Measurements from ENCODE around the gene GGA3.
"Not testable (repeated sequence)": the region's sequence is repeated elsewhere in the genome, so short reads cannot be mapped to it uniquely, and the experiment has no call there.

Gene GGA3

GRCh38 chr17:75287221-75287620 lies 25.8 kb upstream of the GGA3 start:
- Histone ChIP-seq H3K4me2 (ENCODE audit: low read depth, low read length) (peak overlapping the region; percentile 84; the same call in 1 of the 2 replicates), H3F3A (ENCODE audit: insufficient read depth, low read length) (peaks cover 16% of the 10 kb centered on the region), H3K27me3 (replicated peaks; ENCODE audit: insufficient read depth, low read length) (no peaks in the 10 kb centered on the region), H3K9ac (ENCODE audit: low read length) (no peak overlapping the region), H3K79me2 (ENCODE audit: low read length) (peaks cover 48% of the 10 kb centered on the region), H3K27ac (ENCODE audit: low read length) (no peak overlapping the region), H3K9me2 (replicated peaks; ENCODE audit: insufficient read depth, low read length) (no peaks in the 10 kb centered on the region), H3K4me1 (ENCODE audit: low read length) (0 out of 2 replicates have a peak, but pooled peaks cover 5% of the 10 kb centered on the region), H4K20me1 (ENCODE audit: insufficient read depth, low read length) (no peaks in the 10 kb centered on the region), H3K9me3 (replicated peaks; ENCODE audit: insufficient read depth, low read length) (no peaks in the 10 kb centered on the region), H2AFZ (ENCODE audit: low read length) (no peak overlapping the region), H3K36me3 (replicated peaks; ENCODE audit: insufficient read depth, low read length) (peaks cover 11% of the 10 kb centered on the region; the same call in 1 of the 2 replicates), H3K4me3 (ENCODE audit: low read length) (no peak overlapping the region)
- DNase-seq: no peak
- TF ChIP-seq, protein P1, sequence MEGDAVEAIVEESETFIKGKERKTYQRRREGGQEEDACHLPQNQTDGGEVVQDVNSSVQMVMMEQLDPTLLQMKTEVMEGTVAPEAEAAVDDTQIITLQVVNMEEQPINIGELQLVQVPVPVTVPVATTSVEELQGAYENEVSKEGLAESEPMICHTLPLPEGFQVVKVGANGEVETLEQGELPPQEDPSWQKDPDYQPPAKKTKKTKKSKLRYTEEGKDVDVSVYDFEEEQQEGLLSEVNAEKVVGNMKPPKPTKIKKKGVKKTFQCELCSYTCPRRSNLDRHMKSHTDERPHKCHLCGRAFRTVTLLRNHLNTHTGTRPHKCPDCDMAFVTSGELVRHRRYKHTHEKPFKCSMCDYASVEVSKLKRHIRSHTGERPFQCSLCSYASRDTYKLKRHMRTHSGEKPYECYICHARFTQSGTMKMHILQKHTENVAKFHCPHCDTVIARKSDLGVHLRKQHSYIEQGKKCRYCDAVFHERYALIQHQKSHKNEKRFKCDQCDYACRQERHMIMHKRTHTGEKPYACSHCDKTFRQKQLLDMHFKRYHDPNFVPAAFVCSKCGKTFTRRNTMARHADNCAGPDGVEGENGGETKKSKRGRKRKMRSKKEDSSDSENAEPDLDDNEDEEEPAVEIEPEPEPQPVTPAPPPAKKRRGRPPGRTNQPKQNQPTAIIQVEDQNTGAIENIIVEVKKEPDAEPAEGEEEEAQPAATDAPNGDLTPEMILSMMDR (IDR thresholded peaks at IDR 0.05; ENCODE audit: low read length): no peak
- TF ChIP-seq EZH2phosphoT487 (IDR thresholded peaks at IDR 0.05; ENCODE audit: low read length) (no peak), EZH2 (optimal IDR thresholded peaks at IDR 0.05; ENCODE audit: low read depth, low read length) (no peak)

DNA sequence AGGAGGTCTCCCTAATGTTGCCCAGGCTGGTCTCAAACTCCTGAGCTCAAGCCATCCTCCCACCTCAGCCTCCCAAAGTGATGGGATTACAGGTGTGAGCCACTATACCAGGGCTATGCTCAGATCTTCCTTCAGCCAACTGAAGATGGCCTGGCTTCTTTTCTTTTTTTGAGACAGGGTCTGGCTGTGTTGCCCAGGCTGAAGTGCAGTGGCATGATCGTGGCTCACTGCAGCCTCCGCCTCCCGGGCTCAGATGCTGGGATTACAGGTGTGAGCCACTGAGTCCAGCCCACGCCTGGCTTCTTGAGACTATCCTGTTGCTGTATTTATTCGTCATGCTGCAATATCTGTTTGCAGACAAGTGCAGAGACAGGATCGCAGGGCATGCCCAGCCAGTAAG lies 23.7 kb upstream of the GGA3 start:
- H3K27me3 ChIP-seq (replicated peaks; ENCODE audit: insufficient read depth, low read length): no peaks in the 10 kb centered on the region
- no peak overlapping the region for H2AFZ ChIP-seq (ENCODE audit: low read length)
- no peak overlapping the region for H3K4me3 ChIP-seq (ENCODE audit: low read length)
- no peaks in the 10 kb centered on the region for H3K9me2 ChIP-seq (replicated peaks; ENCODE audit: insufficient read depth, low read length)
- H3K4me1 ChIP-seq (ENCODE audit: low read length): 0 out of 2 replicates have a peak, but pooled peaks cover 5% of the 10 kb centered on the region
- no peaks in the 10 kb centered on the region for H3K9me3 ChIP-seq (replicated peaks; ENCODE audit: insufficient read depth, low read length)
- H3K9ac ChIP-seq (ENCODE audit: low read length): no peak overlapping the region
- no peak overlapping the region for H3K4me2 ChIP-seq (ENCODE audit: low read depth, low read length)
- no peak for TF ChIP-seq EZH2phosphoT487 (IDR thresholded peaks at IDR 0.05; ENCODE audit: low read length)
- TF ChIP-seq EZH2 (optimal IDR thresholded peaks at IDR 0.05; ENCODE audit: low read depth, low read length): no peak
- TF ChIP-seq, protein P1 (IDR thresholded peaks at IDR 0.05; ENCODE audit: low read length): no peak
- peaks cover 12% of the 10 kb centered on the region; the same call in 1 of the 2 replicates for H3F3A ChIP-seq (ENCODE audit: insufficient read depth, low read length)
- no peak for DNase-seq
- no peak overlapping the region for H3K27ac ChIP-seq (ENCODE audit: low read length)
- peaks cover 11% of the 10 kb centered on the region; the same call in 1 of the 2 replicates for H3K36me3 ChIP-seq (replicated peaks; ENCODE audit: insufficient read depth, low read length)
- H4K20me1 ChIP-seq (ENCODE audit: insufficient read depth, low read length): no peaks in the 10 kb centered on the region
- peaks cover 48% of the 10 kb centered on the region for H3K79me2 ChIP-seq (ENCODE audit: low read length)

DNA sequence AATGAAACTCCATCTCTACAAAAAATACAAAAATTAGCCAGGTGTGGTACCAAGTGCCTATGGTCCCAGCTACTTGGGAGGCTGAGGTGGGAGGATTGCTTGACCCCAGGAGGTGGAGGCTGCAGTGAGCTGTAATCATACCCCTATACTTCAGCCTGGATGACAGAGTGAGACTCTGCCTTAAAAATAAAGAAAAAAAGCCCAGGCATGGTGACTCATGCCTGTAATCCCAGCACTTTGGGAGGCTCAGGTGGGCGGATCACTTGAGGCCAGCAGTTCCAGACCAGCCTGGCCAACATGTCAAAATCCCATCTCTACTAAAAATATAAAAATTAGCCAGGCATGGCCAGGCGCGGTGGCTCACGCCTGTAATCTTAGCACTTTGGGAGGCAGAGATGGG lies 18.8 kb upstream of the GGA3 start:
- not testable (repeated sequence) for H3K9me3 ChIP-seq (replicated peaks; ENCODE audit: insufficient read depth, low read length); H4K20me1 ChIP-seq (ENCODE audit: insufficient read depth, low read length); DNase-seq; H3K4me2 ChIP-seq (ENCODE audit: low read depth, low read length); H3K4me1 ChIP-seq (ENCODE audit: low read length); H3K4me3 ChIP-seq (ENCODE audit: low read length); H3K27me3 ChIP-seq (replicated peaks; ENCODE audit: insufficient read depth, low read length); H3F3A ChIP-seq (ENCODE audit: insufficient read depth, low read length); H3K9ac ChIP-seq (ENCODE audit: low read length); H3K27ac ChIP-seq (ENCODE audit: low read length); H2AFZ ChIP-seq (ENCODE audit: low read length); H3K9me2 ChIP-seq (replicated peaks; ENCODE audit: insufficient read depth, low read length); H3K36me3 ChIP-seq (replicated peaks; ENCODE audit: insufficient read depth, low read length)
- peaks cover 25% of the 10 kb centered on the region for H3K79me2 ChIP-seq (ENCODE audit: low read length)

- Histone ChIP-seq H3K36me3 (replicated peaks; ENCODE audit: insufficient read depth, low read length) (no peaks in the 10 kb centered on the region), H3K79me2 (ENCODE audit: low read length) (peaks cover 19% of the 10 kb centered on the region), H3K9ac (ENCODE audit: low read length) (no peak overlapping the region), H3K4me2 (ENCODE audit: low read depth, low read length) (no peak overlapping the region), H3K9me2 (replicated peaks; ENCODE audit: insufficient read depth, low read length) (no peaks in the 10 kb centered on the region), H3K4me1 (ENCODE audit: low read length) (peaks cover under 1% of the 10 kb centered on the region; the same call in 1 of the 2 replicates), H2AFZ (ENCODE audit: low read length) (no peak overlapping the region), H3F3A (ENCODE audit: insufficient read depth, low read length) (peaks cover 17% of the 10 kb centered on the region), H3K4me3 (ENCODE audit: low read length) (no peak overlapping the region), H4K20me1 (ENCODE audit: insufficient read depth, low read length) (no peaks in the 10 kb centered on the region), H3K27me3 (replicated peaks; ENCODE audit: insufficient read depth, low read length) (no peaks in the 10 kb centered on the region), H3K9me3 (replicated peaks; ENCODE audit: insufficient read depth, low read length) (no peaks in the 10 kb centered on the region), H3K27ac (ENCODE audit: low read length) (no peak overlapping the region)
- TF ChIP-seq EZH2phosphoT487 (IDR thresholded peaks at IDR 0.05; ENCODE audit: low read length) (no peak), EZH2 (optimal IDR thresholded peaks at IDR 0.05; ENCODE audit: low read depth, low read length) (no peak)
- TF ChIP-seq, protein P1 (IDR thresholded peaks at IDR 0.05; ENCODE audit: low read length): no peak
- DNase-seq: no peak
Observed at GRCh38 chr17:75277664-75278071, 16.3 kb upstream of the GGA3 start.

All from MM.1S (cell line).